GM23338 (cell line): ENCODE results near the gene ARHGAP28. TPM values are rescaled to one million over a fixed set of nuclear protein-coding genes. Genes with fewer than 3 reads are reported as not detected.

ENCODE experiments used
- ATAC-seq: fragments of 200-7000 bp; cut with Tn5 transposase; 3 replicates; pipeline ENCODE4 v1.9.1; 2020
- DNase-seq: peaks from one replicate; pipeline ENCODE4 v3.0.0-alpha.2; 2015; ENCODE audit warnings: low spot score
- H2AFZ ChIP-seq: fragments of 200-600 bp; sonication (generic); 2 replicates; pipeline ENCODE4 v1.8.0; 2016; ENCODE audit warnings: antibody characterized with exemption, mild to moderate bottlenecking, moderate library complexity
- H3F3A ChIP-seq: fragments of 200-600 bp; sonication (generic); replicated peaks from 2 replicates; pipeline ENCODE4 v1.8.0; 2017; ENCODE audit warnings: antibody characterized with exemption, mixed run types, low read depth
- H3K27ac ChIP-seq: fragments of 200-600 bp; sonication (generic); 2 replicates; pipeline ENCODE4 v1.6.1; 2016; ENCODE audit warnings: low read depth
- H3K27me3 ChIP-seq: fragments of 200-600 bp; sonication (generic); 2 replicates; pipeline ENCODE4 v1.8.0; 2016; ENCODE audit warnings: mild to moderate bottlenecking, mixed run types, moderate library complexity; ENCODE audit not compliant: insufficient read depth
- H3K36me3 ChIP-seq: fragments of 200-600 bp; sonication (generic); 2 replicates; pipeline ENCODE4 v1.8.0; 2016; ENCODE audit warnings: mild to moderate bottlenecking; ENCODE audit not compliant: insufficient read depth
- H3K4me1 ChIP-seq: fragments of 200-600 bp; sonication (generic); 2 replicates; pipeline ENCODE4 v1.8.0; 2016; ENCODE audit warnings: mild to moderate bottlenecking, moderate library complexity; ENCODE audit not compliant: insufficient read depth
- H3K4me2 ChIP-seq: fragments of 200-600 bp; sonication (generic); 2 replicates; pipeline ENCODE4 v1.7.1; 2017; ENCODE audit warnings: mixed run types
- H3K4me3 ChIP-seq: fragments of 200-600 bp; sonication (generic); 2 replicates; pipeline ENCODE4 v1.6.1; 2016; ENCODE audit warnings: mixed run types
- H3K79me2 ChIP-seq: fragments of 200-600 bp; sonication (generic); replicated peaks from 2 replicates; pipeline ENCODE4 v1.8.0; 2017; ENCODE audit warnings: mild to moderate bottlenecking; ENCODE audit not compliant: insufficient read depth
- H3K9me2 ChIP-seq: fragments of 200-600 bp; sonication (generic); 2 replicates; pipeline ENCODE4 v1.8.0; 2017; ENCODE audit not compliant: insufficient read depth
- H4K20me1 ChIP-seq: fragments of 200-600 bp; sonication (generic); replicated peaks from 2 replicates; pipeline ENCODE4 v1.8.0; 2017; ENCODE audit warnings: mild to moderate bottlenecking; ENCODE audit not compliant: insufficient read depth
- H3K27ac Mint-ChIP-seq: 2 replicates; pipeline ENCODE4 v1.8.0; 2020; ENCODE audit warnings: inconsistent platforms, mild to moderate bottlenecking, moderate library complexity, mixed read lengths
- H3K27me3 Mint-ChIP-seq: 3 replicates; pipeline ENCODE4 v1.8.0; 2022; ENCODE audit warnings: low read depth, mild to moderate bottlenecking, moderate library complexity, mixed read lengths, inconsistent platforms; ENCODE audit not compliant: insufficient read depth, poor library complexity
- H3K36me3 Mint-ChIP-seq: 3 replicates; pipeline ENCODE4 v1.8.0; 2021; ENCODE audit warnings: low read depth, mild to moderate bottlenecking, inconsistent platforms, moderate library complexity, mixed read lengths
- H3K4me1 Mint-ChIP-seq: 3 replicates; pipeline ENCODE4 v1.8.0; 2020; ENCODE audit warnings: mild to moderate bottlenecking, inconsistent platforms, mixed read lengths
- H3K4me3 Mint-ChIP-seq: 3 replicates; pipeline ENCODE4 v1.8.0; 2021; ENCODE audit warnings: moderate library complexity, mild to moderate bottlenecking, inconsistent platforms, mixed read lengths
- H3K9me3 Mint-ChIP-seq: 3 replicates; pipeline ENCODE4 v1.8.0; 2020; ENCODE audit warnings: moderate library complexity, mild to moderate bottlenecking, inconsistent platforms, mixed read lengths
- CREB1 ChIP-seq: fragments of 250-450 bp; sonication (Bioruptor Pico); IDR thresholded peaks from 2 replicates; pipeline ENCODE4 v1.5.0; 2020; ENCODE audit warnings: low read depth, mild to moderate bottlenecking, moderate library complexity
- CTCF ChIP-seq, 2 experiments: fragments of 200-600 bp in 1 of 2; sonication (generic) in 1 of 2; conservative IDR thresholded peaks; 2 replicates each; pipeline versions ENCODE4 v1.5.1 to v1.6.1; 2016 to 2017; ENCODE audit warnings: antibody characterized with exemption in 2 of 2, low read depth in 2 of 2, mild to moderate bottlenecking in 2 of 2, moderate library complexity in 1 of 2
- ETS1 ChIP-seq: IDR thresholded peaks from 2 replicates; pipeline ENCODE4 v1.6.1; 2016; ENCODE audit warnings: antibody characterized with exemption
- EZH2 ChIP-seq: fragments of 200-600 bp; sonication (generic); IDR thresholded peaks from one replicate; pipeline ENCODE4 v1.8.0; 2017; ENCODE audit warnings: antibody characterized with exemption, mild to moderate bottlenecking, low read depth; ENCODE audit not compliant: unreplicated experiment
- EZH2phosphoT487 ChIP-seq: fragments of 200-600 bp; sonication (generic); IDR thresholded peaks from one replicate; pipeline ENCODE4 v1.8.1; 2018; ENCODE audit warnings: antibody characterized with exemption; ENCODE audit not compliant: unreplicated experiment
- JUNB ChIP-seq: IDR thresholded peaks from one replicate; pipeline ENCODE4 v1.6.1; 2016; ENCODE audit warnings: antibody characterized with exemption; ENCODE audit not compliant: unreplicated experiment
- NANOG ChIP-seq: IDR thresholded peaks from 2 replicates; pipeline ENCODE4 v1.6.1; 2016; ENCODE audit warnings: antibody characterized with exemption, borderline replicate concordance
- POLR2AphosphoS5 ChIP-seq: IDR thresholded peaks from 2 replicates; pipeline ENCODE4 v1.6.1; 2016; ENCODE audit warnings: antibody characterized with exemption, low read depth
- REST ChIP-seq: IDR thresholded peaks from one replicate; pipeline ENCODE4 v1.6.1; 2018; ENCODE audit warnings: antibody characterized with exemption; ENCODE audit not compliant: unreplicated experiment
- STAT1 ChIP-seq: IDR thresholded peaks from one replicate; pipeline ENCODE4 v1.6.1; 2016; ENCODE audit warnings: antibody characterized with exemption; ENCODE audit not compliant: unreplicated experiment
- ZNF114 ChIP-seq: fragments of 250-450 bp; sonication (Bioruptor Pico); IDR thresholded peaks from 2 replicates; pipeline ENCODE4 v1.5.0; 2020; ENCODE audit warnings: mild to moderate bottlenecking, moderate library complexity
- ZNF331 ChIP-seq: fragments of 250-450 bp; sonication (Bioruptor Pico); IDR thresholded peaks from 2 replicates; pipeline ENCODE4 v1.5.0; 2020; ENCODE audit warnings: low read depth, mild to moderate bottlenecking, moderate library complexity
- polyA plus RNA-seq: library from polyadenylated mRNA; unstranded; fragments of >200 nt; fragmentation: Nextera tagmentation; extraction: Ambion mirVana; gene quantifications from 2 replicates; pipeline ENCODE4 v1.2.1, GENCODE V29; 2016
- total RNA-seq: library from RNA; depleted of rRNA; stranded (reverse); fragments of >200 nt; shearing (Covaris generic); gene quantifications from 2 replicates; pipeline ENCODE4 v1.2.3, GENCODE V29; 2014

The ARHGAP28 gene
- total and polyA plus RNA-seq, 2 experiments from 2014 or later = 2.8 to 9.6 TPM

GRCh38 chr18:6819332-6819731 lies 89.8 kb downstream of the ARHGAP28 start (continued):
- TF ChIP-seq REST (no peak), EZH2 (no peak), STAT1 (no peak), ZNF331 (no peak), JUNB (no peak), CTCF (conservative IDR thresholded peaks at IDR 0.05; ENCODE audit: low read depth in 2 of 2) (no peak)

- H3K36me3 ChIP-seq = no peaks in the 10 kb centered on the region
- Mint-ChIP-seq H3K36me3 (no peaks in the 10 kb centered on the region; the same call in 2 of the 3 replicates), H3K9me3 (no peaks in the 10 kb centered on the region)
- TF ChIP-seq STAT1 = no peak
- no peak for TF ChIP-seq ZNF331
- TF ChIP-seq CTCF (conservative IDR thresholded peaks at IDR 0.05; ENCODE audit: low read depth in 2 of 2) = no peak
- no peak for TF ChIP-seq NANOG
- TF ChIP-seq POLR2AphosphoS5 = no peak
- TF ChIP-seq JUNB = no peak
- no peak for TF ChIP-seq ETS1
- no peak for TF ChIP-seq CREB1 (CRISPR knock-in tag)
- no peak for TF ChIP-seq REST
- no peak for TF ChIP-seq EZH2phosphoT487
- TF ChIP-seq ZNF114 = no peak
- no peak for TF ChIP-seq EZH2
These were observed 90.8 kb downstream of the ARHGAP28 start for GRCh38 chr18:6820314-6820713.

More at GRCh38 chr18:6820314-6820713, 90.8 kb downstream of the ARHGAP28 start:
- H3K27me3 Mint-ChIP-seq = no peaks in the 10 kb centered on the region
- no peaks in the 10 kb centered on the region for H3K4me1 ChIP-seq
- H3K4me3 ChIP-seq = no peak overlapping the region
- H3K27ac ChIP-seq = no peak overlapping the region
- no peak for DNase-seq
- no peak overlapping the region for H3K4me3 Mint-ChIP-seq
- H3K9me2 ChIP-seq = no peaks in the 10 kb centered on the region
- H3K79me2 ChIP-seq = no peaks in the 10 kb centered on the region
- no peaks in the 10 kb centered on the region for H3K27me3 ChIP-seq
- no peaks in the 10 kb centered on the region for H3F3A ChIP-seq
- no peak for ATAC-seq
- no peak overlapping the region for H2AFZ ChIP-seq
- peaks cover 13% of the 10 kb centered on the region for H3K4me1 Mint-ChIP-seq
- no peaks in the 10 kb centered on the region for H4K20me1 ChIP-seq
- H3K27ac Mint-ChIP-seq = no peak overlapping the region
- no peak overlapping the region for H3K4me2 ChIP-seq
